ENCODE data around the gene PKD1.
A peak's percentile ranks its signal among the peaks of the same experiment; 100 is the strongest.
"Not testable (repeated sequence)": the region's sequence is repeated elsewhere in the genome, so short reads cannot be mapped to it uniquely, and the experiment has no call there.

Gene PKD1

GRCh38 chr16:2122934-2123683 is 12.6 kb downstream of the PKD1 start:
- DNase-seq, result not testable (repeated sequence)

- no peak for DNase-seq
Measured at GRCh38 chr16:2122429-2122828, 13.3 kb downstream of the PKD1 start.

GRCh38 chr16:2121853-2122252 is 13.8 kb downstream of the PKD1 start:
- DNase-seq, result no peak

GRCh38 chr16:2121325-2121724 is 14.4 kb downstream of the PKD1 start:
- DNase-seq, result peak; percentile 56

- not testable (repeated sequence) for DNase-seq
Measured at GRCh38 chr16:2117960-2118722, 17.6 kb downstream of the PKD1 start.

GRCh38 chr16:2117341-2117740 is 18.4 kb downstream of the PKD1 start:
- DNase-seq, result not testable (repeated sequence)

GRCh38 chr16:2116428-2116827 is 19.3 kb downstream of the PKD1 start:
- not testable (repeated sequence) for DNase-seq

- DNase-seq, result no peak
Measured at GRCh38 chr16:2115591-2115973, 20.1 kb downstream of the PKD1 start.

- not testable (repeated sequence) for DNase-seq
Measured at GRCh38 chr16:2114885-2115590, 20.7 kb downstream of the PKD1 start.

- not testable (repeated sequence) for DNase-seq
Measured at GRCh38 chr16:2114225-2114624, 21.5 kb downstream of the PKD1 start.

GRCh38 chr16:2112539-2113106 is 23.1 kb downstream of the PKD1 start:
- not testable (repeated sequence) for DNase-seq

- DNase-seq, result not testable (repeated sequence)
Measured at GRCh38 chr16:2111412-2112335, 24.0 kb downstream of the PKD1 start.

- not testable (repeated sequence) for DNase-seq
Measured at GRCh38 chr16:2111009-2111353, 24.7 kb downstream of the PKD1 start.

GRCh38 chr16:2110332-2111008 is 25.2 kb downstream of the PKD1 start:
- not testable (repeated sequence) for DNase-seq

- DNase-seq, result not testable (repeated sequence)
Measured at GRCh38 chr16:2109872-2110271, 25.8 kb downstream of the PKD1 start.

GRCh38 chr16:2109271-2109580 is 26.5 kb downstream of the PKD1 start:
- DNase-seq, result not testable (repeated sequence)

GRCh38 chr16:2108446-2109270 is 27.0 kb downstream of the PKD1 start:
- DNase-seq, result not testable (repeated sequence)

GRCh38 chr16:2107791-2108125 is 27.9 kb downstream of the PKD1 start:
- not testable (repeated sequence) for DNase-seq

GRCh38 chr16:2107121-2107790 is 28.4 kb downstream of the PKD1 start:
- not testable (repeated sequence) for DNase-seq

- DNase-seq, result not testable (repeated sequence)
Measured at GRCh38 chr16:2106211-2106610, 29.5 kb downstream of the PKD1 start.
